Measurements from ENCODE around the gene PIAS4. TPM values are rescaled to one million over a fixed set of nuclear protein-coding genes. Genes with fewer than 3 reads are reported as not detected.
"Not testable (repeated sequence)": the region's sequence is repeated elsewhere in the genome, so short reads cannot be mapped to it uniquely, and the experiment has no call there.

The PIAS4 gene
- polyA plus RNA-seq, 1 experiment = 9.0 TPM

DNA sequence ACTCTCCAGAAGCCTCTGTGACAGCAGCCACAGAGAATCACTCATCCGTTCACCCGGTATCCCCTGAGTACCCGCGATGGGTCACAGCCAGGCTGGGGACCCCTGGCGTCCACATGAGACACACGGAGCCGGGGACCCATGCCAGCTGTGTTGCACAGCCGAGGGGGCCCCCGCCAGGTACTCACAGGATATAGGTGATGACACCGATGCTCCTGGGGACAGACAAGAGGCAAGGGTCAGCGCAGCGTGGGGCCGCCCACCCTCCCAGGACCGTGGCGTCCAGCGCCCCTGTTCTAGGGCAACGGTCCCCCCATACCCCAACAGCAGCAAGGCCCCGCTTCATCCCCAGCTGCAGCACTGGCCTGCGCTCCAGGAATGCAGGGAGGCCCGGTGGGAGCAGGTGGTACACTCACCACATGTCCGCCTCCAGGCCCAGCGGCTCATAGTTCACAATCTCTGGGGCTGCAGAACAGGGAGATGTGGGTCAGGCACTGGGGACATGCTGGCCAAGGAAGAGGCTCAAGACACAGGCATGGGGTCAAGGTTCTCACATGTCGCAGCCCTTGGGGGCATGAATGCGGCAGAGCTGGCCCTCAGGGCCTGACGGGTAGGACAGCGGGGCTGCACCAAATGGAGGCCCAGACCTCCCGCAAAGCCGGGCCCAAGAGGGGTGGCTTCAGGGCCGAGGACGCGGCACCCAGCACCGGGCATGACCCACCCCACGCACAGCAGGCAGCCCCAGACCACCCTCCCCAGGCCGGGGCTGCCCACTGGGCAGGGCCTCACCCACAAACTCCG, 43.9 kb upstream of the PIAS4 start:
- TF ChIP-seq, protein P1, sequence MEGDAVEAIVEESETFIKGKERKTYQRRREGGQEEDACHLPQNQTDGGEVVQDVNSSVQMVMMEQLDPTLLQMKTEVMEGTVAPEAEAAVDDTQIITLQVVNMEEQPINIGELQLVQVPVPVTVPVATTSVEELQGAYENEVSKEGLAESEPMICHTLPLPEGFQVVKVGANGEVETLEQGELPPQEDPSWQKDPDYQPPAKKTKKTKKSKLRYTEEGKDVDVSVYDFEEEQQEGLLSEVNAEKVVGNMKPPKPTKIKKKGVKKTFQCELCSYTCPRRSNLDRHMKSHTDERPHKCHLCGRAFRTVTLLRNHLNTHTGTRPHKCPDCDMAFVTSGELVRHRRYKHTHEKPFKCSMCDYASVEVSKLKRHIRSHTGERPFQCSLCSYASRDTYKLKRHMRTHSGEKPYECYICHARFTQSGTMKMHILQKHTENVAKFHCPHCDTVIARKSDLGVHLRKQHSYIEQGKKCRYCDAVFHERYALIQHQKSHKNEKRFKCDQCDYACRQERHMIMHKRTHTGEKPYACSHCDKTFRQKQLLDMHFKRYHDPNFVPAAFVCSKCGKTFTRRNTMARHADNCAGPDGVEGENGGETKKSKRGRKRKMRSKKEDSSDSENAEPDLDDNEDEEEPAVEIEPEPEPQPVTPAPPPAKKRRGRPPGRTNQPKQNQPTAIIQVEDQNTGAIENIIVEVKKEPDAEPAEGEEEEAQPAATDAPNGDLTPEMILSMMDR (IDR thresholded peaks at IDR 0.05; ENCODE audit: low read depth, low read length) = no peak
- ChIA-PET POLR2A (interaction anchor here (1.7 kb wide), 1 partner anchor 11 kb away, joined by 5 read pairs; no protein-coding TSS in a partner anchor), CTCF (no interaction called here)
- Histone ChIP-seq H3K9me3 (ENCODE audit: control insufficient read depth, insufficient read depth, low read length) (peaks cover 7% of the 10 kb centered on the region; the same call in 1 of the 2 replicates), H3K27ac (ENCODE audit: low read depth, low read length) (no peak overlapping the region), H3K27me3 (ENCODE audit: control insufficient read depth, insufficient read depth, low read length) (no peaks in the 10 kb centered on the region), H3K4me3 (ENCODE audit: low read depth, low read length) (no peak overlapping the region)
- DNase-seq (ENCODE audit: low read depth, low spot score) = no peak

DNA sequence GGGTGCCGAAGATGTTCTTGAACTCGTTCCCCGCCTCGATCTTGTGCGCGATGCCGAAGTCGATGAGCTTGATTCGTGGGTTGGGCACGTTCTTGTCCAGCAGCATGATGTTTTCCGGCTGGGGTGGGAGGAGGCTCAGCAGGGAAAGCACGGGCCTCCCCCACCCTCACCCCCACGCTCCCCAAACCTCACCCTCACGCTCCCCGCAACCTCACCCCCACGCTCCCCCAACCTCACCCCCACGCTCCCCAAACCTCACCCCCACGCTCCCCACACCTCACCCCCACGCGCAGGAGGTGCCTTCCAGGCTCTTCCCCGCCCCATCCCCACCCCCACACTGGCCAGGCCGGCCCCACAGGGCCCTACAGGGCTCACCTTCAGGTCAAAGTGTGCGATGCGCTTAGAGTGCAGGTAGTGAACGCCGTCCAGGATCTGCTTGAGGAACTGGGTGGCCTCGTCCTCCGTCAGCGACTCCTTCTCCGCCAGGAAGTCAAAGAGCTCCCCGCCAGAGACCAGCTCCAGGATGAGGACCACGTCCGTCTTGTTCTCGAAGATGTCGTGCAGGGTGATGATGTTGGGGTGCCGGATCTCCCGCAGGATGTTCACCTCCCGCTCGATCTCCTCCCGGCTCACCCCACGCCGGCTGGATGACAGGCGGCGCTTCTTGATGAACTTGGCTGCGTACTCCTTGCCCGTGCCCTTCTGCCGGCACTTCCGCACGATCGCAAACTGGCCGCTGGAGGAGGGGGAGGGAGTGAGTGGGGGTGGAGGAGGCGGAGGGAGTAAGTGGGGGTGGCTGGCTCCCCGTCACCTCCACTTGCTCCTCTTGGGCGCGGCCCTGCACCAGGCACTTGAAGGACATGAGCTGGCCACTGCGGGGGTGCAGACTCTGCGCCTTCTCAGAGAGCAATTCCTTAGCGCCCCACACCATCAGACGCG, 43.0 kb upstream of the PIAS4 start:
- Histone ChIP-seq H3K27me3 (ENCODE audit: control insufficient read depth, insufficient read depth, low read length) (no peaks in the 10 kb centered on the region), H3K9me3 (ENCODE audit: control insufficient read depth, insufficient read depth, low read length) (peaks cover 4% of the 10 kb centered on the region; the same call in 1 of the 2 replicates), H3K27ac (ENCODE audit: low read depth, low read length) (no peak overlapping the region), H3K4me3 (ENCODE audit: low read depth, low read length) (no peak overlapping the region)
- ChIA-PET POLR2A (interaction anchor here (1.3 kb wide), 1 partner anchor 10 kb away, joined by 3 read pairs; no protein-coding TSS in a partner anchor), CTCF (interaction anchor here (1.5 kb wide), 1 partner anchor 23 kb away, joined by 5 read pairs; no protein-coding TSS in a partner anchor)
- DNase-seq (ENCODE audit: low read depth, low spot score) = no peak
- TF ChIP-seq, protein P1 (IDR thresholded peaks at IDR 0.05; ENCODE audit: low read depth, low read length) = no peak

DNA sequence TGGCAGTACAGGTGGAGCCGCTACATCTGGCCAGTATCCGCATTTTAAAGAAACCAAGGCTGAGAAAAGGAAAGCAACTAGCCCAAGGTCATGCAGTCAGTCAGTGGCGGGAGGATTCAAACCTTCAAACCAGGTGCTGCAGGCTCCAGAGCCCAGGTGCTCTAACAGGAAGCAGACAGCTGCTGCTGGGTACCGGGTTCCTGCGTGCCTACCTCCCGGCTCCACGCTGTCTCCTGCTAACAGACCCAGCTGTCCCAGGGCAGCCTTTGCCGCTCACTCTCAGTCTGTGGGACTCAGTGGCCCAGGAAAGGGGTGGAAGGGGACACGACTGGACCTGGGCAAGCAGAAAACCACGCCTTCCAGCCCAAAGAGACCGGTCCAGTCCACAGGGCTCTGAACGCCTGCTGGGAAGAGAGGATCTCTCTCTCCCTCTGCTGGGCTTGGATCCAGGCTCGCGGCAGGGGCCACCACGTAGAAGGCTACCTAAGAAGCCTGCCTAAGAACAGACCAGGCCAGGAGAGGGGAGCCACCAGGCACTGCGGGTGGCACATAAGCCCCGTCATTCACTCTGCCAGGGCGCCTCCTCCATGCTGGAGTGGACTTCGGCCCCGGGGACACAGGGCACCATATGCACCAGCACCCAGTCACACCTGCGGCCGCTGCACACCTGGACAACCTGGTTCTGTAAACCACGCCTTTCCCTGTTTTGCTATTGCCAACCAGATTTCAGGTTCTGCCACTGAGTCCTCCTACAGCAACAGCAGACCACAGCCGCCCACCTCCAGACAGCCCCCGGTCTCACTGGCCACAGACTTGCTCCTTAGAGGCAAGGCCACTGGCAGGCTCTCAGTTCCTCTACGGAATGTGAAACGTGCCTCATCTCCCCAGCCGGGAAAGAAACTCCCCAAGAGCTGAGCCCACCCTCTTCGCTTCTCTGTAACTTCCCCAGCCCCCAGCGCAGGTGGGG, 41.2 kb upstream of the PIAS4 start:
- Histone ChIP-seq H3K27me3 (ENCODE audit: control insufficient read depth, insufficient read depth, low read length) (no peaks in the 10 kb centered on the region), H3K9me3 (ENCODE audit: control insufficient read depth, insufficient read depth, low read length) (no peaks in the 10 kb centered on the region; the same call in 1 of the 2 replicates), H3K27ac (ENCODE audit: low read depth, low read length) (peak overlapping the region; percentile 21), H3K4me3 (ENCODE audit: low read depth, low read length) (no peak overlapping the region)
- ChIA-PET CTCF (interaction anchor here (1.5 kb wide), 1 partner anchor 21 kb away, joined by 5 read pairs; no protein-coding TSS in a partner anchor), POLR2A (interaction anchor here (3.6 kb wide), 1 partner anchor 9 kb away, joined by 71 read pairs; no protein-coding TSS in a partner anchor)
- TF ChIP-seq, protein P1 (IDR thresholded peaks at IDR 0.05; ENCODE audit: low read depth, low read length) = no peak
- no peak for DNase-seq (ENCODE audit: low read depth, low spot score)

DNA sequence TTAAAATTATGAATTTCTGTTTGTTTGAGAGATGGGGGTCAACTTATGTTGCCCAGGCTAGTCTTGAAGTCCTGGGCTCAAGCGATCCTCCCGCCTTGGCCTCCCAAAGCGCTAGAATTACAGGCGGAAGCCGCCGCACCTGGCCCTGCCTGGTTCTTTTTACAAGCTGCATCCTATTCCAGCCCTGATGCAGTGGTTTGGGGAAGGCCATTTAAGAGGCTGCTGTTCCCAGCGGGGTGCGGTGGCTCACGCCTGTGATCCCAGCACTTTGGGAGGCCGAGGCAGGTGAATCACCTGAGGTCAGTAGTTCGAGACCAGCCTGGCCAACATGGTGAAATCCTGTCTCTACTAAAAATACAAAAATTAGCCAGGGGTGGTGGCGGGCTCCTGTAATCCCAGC, 39.6 kb upstream of the PIAS4 start:
- Histone ChIP-seq H3K27ac (ENCODE audit: low read depth, low read length) (peak overlapping the region; percentile 98), H3K4me3 (ENCODE audit: low read depth, low read length) (peak overlapping the region; percentile 43)
- not testable (repeated sequence) for H3K27me3 ChIP-seq (ENCODE audit: control insufficient read depth, insufficient read depth, low read length); H3K9me3 ChIP-seq (ENCODE audit: control insufficient read depth, insufficient read depth, low read length); DNase-seq (ENCODE audit: low read depth, low spot score)
- ChIA-PET CTCF (interaction anchor here (2.9 kb wide), 1 partner anchor 20 kb away, joined by 18 read pairs; no protein-coding TSS in a partner anchor), POLR2A (interaction anchor here (1.8 to 5.6 kb wide), 4 partner anchors 9 to 205 kb away, joined by 4 to 221 read pairs (median 40); partner anchors contain the start of genes EEF2 and MRPL54)

All from AG04450 (cell line).